Central memory CD4-positive, alpha-beta T cell (primary cell): ENCODE data around the gene MTFR2.
A peak's percentile ranks its signal among the peaks of the same experiment; 100 is the strongest.

Source experiments
- DNase-seq: peaks from one replicate; pipeline ENCODE4 v3.0.0; 2022
- total RNA-seq, 3 experiments: gene quantifications; one replicate each; lab custom pipeline; 2026; lab: John Stamatoyannopoulos, UW

Gene MTFR2
- total RNA-seq: 1.3 to 5.6 (median 5.4) reads per million in 3 experiments

DNA sequence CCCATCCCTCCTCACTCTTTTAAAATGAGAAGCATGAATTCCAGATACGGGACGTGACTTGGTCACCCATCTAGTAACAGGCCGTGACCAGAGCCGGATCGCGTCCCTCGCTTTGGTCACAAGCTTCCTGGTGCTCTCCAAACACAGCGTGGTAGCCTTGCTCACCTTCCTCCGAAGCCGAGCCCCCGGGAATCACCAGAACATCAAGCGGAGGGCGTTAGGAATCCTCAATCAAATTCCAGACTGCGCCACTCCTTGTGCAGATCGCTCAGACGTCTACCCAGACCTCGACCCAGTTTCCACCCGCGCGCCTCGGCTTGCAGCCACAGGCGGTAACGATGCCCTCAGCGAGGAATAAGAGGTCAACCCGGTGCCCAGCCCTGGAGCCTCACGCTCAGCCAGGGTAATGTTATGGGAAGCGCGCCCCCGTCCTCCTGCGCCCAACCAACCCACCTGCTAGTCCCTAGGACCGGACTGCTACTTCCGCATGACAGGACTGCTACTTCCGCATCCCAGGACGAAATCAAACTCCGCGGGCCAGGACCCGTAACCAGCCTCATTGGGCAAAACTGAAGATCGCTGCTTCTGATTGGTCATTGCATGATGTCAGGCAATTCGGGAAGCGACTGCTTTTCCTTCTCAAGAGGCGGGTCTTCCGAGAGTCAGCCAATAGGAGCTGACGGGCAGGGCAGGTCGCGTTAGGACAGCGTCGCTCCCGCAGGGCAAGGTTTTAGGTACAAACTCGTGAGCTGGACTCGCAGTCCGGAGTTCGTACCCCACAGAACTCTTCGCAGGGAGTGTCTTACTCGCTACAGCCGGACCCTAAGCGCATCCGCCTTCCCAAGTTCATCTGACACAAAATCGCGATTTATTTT, at the start of gene MTFR2:
TSS of gene MTFR2 (minus strand) at position 501 of the 875 bp plus-strand sequence. CDS start 1,212 bp downstream, outside the sequence.
- DNase-seq: peak; percentile 96

DNA sequence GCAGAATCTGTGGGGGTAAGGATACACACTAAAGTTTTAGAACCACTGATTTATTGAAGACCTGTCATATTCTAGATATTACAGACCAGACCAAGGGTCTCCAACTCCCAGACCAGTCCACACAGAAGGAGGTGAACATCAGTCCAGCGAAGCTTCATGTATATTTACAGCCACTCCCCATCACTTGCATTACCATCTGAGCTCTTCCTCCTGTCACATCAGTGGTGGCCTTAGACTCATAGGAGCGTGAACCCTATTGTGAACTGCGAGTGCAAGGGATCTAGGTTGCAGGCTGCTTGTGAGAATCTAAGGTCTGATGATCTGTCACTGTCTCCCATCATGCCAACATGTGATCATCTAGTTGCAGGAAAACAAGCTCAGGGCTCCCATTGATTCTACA, 44.5 kb upstream of the MTFR2 start:
- no peak for DNase-seq

DNA sequence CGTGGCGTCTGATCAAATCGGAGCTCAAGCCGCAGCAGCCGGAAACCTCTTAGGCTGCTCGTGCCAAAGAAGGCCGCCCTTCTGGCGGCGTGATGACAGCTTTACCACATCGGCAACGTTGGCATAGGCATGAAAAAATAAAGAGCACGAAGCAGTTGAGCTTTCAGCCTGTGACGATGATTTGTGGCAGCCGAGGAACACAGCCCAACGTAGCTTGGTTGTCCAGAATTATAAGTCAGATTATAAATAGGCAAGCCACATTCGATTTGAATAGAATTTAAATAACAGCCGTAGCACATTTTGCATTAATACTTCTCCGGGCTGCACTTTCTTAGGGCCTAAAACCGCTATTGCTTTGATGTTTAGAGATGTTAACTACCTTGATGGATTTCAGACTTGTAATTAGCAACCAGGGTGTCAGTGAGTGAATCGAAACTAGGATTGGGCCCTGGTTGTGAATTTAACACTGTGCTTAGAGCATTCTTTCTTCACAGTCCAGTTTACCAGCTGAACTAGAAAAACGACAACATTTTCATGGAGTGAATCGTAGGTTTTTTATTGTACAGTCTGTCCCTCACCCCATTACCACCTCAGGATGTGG, 40.4 kb upstream of the MTFR2 start:
- DNase-seq: peak; percentile 93

DNA sequence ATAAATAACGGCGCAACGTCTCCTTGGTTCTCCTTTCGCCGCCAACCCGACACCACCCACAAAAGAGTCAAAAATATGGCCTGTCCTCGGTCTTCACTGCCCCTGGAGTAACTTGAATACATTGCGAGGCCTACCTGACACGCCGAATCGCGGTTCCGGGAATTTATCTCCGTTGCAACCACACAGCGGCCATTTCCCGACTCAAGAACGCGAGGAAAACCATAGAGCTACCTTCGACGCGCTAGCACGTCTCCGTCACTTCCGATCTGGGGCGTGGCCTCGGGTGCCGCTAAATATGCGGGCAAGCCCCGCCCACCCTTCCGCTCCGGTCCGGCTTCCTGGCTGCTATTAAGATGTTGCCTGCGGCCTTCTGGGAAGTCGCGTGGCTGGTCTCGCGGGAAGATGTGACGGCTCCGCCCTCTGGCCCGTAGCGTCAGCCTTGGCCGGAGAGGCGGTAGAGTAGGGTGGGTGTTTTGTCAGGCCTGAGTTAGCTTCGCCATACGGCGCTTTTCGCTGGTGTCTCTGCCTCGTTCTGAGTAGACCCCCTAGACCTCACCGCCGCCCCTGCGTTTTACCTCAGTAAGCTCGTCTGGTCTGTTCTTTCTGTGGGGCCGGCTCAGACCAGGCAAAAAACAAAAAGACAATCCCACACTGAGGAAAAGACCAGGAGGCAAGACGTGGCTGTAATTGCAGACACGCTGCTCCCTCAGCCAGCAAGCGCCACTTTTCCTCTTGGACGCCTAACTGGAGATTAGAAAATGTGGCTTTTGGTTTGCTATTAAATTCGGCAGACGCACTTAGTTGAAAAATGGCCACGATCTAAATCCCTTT, 39.7 kb upstream of the MTFR2 start, which contains the start of gene BCLAF1:
TSS of gene BCLAF1 (minus strand) at position 268 of the 831 bp plus-strand sequence. CDS start 9,980 bp downstream, outside the sequence.
- peak; percentile 100 for DNase-seq

DNA sequence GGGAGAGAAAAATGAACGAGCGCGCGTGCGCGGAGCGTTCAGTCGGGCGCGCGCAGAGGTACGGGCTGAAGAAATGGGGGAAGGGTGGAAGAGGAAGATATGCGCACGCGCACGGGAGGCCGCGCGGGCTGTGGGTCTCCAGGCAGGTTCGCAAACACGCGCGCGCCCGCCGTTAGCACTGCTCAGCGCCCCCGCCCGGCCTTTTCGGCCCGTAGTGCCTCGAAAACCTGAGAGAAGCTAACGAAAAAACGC, 39.1 kb upstream of the MTFR2 start:
- DNase-seq: peak; percentile 95

DNA sequence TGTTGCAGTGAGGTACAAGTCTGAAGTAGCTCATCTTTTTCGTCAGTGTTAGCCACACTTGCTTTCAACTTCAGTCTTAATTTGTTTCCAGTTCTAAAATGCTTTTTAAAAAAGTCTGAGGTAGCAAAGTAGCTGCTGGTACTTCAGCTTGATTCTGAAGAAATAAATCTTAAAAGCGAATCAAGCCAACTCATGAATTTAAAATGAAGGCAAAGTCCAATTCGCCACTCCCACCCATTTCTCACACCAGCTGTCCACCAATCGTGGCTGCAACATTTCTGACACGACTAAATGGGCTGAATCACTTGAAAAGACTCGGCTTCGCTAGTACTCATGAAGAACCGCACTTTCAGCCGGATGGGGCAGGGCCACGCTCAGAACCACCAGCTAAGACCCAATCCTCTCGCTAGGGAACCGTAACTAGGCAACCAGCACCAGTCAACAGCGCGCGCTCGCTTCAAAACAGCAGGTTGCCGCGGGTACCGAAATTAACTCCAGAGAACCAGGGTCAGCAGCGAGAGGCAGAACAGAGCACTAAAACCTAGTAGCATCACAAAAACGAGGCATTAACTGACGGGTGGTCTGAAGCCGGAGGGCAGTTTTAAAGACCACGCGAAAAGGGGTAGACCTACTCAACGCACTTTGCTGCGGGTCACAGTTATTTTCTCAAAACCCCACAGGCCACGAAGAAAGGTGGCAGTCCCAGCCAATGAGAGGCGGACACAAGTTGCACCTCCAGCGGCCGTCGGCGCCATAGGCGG, 38.6 kb upstream of the MTFR2 start:
- peak; percentile 97 for DNase-seq

DNA sequence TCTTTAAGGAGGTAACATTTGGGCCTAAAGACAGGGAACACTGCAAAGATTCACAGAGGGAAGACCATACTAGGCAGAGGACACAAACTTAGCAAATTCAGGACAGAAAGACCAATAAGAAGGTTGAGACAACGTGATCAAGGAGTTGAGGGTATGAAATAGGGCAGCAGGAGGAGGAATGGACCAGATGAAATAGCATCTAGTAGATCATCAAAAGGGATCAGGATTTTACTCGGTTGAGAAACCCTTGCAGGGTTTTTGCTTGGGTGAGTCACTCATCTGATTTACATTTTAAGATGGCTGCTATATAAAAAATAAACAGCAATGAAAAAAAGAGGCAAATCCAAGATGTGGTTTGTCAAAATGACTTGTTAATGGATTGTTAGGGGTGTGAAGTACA, 34.8 kb upstream of the MTFR2 start:
- DNase-seq: no peak

DNA sequence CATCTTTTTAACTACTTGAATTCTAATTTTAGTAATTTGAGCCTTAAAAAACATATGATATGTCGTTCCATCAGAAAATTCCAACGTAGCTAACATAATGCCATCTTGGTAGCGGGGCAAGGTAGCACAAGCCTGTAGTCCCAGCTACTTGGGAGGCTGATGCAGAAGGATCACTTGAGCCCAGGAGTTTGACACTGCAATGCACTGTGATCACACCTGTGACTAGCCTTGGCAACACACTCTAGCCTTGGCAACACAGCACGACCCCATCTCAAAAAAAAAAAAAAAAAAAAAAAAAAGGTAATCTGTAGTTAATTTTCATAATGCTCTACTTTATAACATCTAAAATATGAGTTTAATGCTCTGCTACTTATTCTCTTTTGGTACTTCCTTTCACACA, 32.8 kb upstream of the MTFR2 start:
- DNase-seq: no peak

DNA sequence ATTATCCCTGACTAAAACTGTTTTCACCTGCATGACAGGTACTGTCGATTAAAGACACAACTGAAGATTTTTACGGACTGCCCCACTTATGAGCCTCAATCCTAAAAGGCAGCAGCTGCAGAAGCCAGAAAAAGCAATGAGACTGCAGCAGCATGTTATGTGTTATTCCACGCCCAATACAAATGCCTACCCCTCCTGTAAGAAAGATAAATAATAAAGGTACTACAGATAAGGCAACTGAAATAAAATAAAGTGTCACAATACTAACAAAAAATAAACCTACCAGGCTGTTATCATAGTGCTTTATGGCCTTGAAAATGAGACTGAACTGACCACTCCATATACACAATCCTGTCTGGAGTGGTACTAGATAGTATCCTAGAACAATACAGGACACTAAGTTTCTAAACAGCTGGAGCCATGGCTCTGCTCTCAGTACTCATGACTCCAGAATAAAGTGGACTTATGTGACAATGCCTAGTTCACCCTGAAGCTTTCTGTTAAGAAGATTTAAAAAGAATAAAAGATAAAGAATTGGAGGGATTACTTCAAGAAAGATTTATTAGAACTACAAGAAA, 30.0 kb upstream of the MTFR2 start:
- no peak for DNase-seq

DNA sequence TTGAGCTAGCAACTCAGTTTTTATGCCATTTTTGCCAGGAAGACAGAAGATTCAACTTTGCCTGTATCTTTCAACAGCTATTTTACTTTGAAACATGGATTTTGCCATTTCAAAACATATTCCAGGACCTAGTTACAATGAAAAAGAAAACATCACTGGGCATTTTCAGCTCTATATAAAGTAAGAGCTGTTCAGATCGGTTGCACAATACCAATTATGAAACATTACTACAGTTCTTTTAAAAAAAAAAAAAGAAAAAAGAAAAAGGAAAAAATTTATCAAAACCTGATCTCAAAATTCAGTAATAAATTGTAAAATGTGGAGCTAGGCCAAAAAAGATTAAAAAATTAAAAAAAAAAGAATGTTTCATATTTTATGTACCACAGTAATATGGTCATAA, 24.0 kb upstream of the MTFR2 start:
- DNase-seq: no peak

DNA sequence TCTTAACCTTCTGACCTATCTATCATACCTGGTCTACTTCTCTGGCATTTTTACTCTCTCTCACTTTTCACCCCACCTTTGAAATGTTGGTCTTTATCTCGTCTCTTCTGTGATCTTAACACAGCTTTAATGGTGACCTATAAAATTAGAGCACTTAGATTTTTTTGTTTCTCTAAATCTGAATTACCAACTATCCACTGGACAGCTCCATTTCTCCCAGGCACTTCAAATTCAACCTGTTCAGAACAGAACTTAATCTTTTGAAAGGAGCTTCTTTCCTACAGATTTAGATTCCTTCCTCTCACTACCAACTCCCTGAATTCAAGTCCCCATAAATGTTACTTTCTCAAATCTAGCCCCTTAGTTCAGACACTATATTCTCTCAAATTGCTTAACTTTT, 15.0 kb upstream of the MTFR2 start:
- DNase-seq: no peak

DNA sequence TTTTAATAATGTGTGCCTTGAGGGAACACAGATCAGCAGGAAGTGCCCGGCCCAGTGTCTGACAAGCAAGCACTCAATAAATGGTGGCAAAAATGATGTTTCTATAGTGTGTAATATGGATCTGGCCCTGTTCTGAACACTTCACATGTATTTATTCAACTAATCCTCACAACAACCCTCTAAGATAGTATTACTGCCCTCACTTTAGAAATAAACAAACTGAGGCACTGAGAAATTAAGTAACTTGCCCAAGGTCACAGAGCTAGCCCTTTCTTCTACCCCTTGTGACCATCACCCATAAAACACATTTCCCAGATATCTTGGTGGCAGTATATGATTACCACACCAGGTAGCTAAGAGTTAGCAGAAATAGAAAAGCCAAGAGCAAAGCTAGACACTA, 12.8 kb upstream of the MTFR2 start:
- DNase-seq: no peak

DNA sequence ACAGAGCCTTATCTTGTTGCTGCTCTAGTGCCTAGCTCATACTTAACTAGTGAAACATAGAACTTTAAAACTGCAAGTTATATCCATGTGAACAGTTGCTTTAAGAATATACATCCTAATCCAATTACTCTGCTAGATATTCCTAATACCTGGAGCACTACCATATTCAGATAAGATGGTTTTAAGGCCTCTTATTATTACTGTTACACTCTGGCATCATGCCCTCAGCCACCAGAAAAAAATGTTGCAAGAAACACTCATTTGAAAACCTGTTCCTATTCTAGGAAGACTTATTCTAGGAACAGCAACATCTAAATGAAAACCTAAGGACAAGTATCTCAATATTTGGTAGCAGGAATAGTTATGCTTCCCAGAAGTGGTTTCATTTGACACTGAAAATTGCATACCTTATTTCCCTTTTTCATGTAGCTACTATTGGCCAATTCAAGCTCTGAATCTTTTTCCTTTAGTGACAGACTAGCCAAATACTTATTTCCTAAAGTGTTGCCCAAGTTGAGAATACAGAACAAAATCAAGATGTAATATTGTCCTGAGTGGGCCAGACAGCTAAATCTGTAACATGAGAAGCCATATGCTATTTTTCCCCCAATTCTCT, 4.8 kb upstream of the MTFR2 start:
- DNase-seq: no peak

DNA sequence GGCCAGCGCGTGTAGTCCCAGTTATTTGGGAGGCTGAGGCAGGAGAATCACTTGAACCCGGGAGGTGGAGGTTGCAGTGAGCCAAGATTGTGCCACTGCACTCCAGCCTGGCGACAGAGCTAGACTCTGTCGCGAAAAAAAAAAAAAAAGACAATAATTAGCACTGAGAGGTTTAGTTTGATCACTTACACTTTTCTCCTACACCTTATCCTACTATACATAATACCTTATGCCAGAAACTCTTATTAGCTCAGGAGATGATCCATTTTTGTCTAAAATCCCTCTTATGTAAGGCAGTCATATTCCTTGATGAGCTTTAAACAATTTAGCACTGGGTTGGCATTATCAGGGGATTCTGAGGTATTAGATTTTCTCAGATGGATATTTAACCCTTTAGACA, 3.6 kb upstream of the MTFR2 start:
- no peak for DNase-seq

DNA sequence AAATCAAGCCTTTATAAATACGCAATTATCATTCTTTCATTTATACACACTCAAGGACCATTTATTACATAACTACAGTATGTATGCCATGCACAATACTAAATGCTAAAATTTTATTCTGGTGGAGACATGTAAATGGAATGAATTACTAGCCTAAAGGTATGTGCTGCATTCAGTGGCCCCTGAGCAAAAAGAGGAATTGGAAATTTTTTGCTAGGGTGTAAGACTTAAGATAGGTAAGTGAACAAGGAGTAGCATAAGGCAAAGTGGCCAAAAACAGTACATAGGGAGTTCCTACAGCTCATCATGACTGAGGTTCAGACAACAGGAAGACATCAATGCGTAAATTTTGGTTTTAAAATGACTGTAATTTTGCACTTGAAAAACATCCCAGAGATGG, 2.3 kb upstream of the MTFR2 start:
- no peak for DNase-seq

DNA sequence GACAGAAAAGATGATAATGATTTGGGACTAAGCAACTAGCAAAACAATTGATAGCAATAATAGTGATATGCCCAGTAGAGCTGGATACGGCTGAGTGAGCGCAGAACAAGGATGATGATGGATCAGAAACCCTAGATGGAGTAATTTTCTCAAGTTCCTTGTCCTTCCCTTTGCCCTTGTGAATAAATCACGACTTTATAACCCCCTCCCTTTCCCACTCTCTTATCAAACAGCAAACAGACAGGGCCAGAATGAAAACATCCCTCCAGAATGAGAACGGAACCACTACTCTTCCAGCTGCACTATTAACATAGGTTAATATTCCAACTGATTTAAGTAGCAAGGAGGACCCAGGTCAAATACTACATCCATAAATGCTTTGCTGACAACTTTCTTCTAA, 1.3 kb upstream of the MTFR2 start:
- DNase-seq: no peak

DNA sequence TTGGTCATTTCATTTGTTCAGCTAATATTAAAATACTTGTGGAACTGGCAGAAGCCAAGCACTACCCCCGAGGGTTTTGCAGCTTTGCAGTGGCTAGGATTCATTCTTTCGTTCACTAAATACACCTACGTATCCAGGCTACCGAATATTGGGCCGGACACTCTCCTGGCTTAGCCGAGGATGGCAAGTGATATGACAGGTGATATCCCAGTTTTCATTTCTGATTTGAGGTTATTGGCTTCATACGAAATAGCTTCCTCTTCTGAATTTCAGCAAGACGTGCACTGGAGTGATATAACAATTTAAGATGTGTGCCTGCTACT, 536 bp upstream of the MTFR2 start:
- DNase-seq: no peak

DNA sequence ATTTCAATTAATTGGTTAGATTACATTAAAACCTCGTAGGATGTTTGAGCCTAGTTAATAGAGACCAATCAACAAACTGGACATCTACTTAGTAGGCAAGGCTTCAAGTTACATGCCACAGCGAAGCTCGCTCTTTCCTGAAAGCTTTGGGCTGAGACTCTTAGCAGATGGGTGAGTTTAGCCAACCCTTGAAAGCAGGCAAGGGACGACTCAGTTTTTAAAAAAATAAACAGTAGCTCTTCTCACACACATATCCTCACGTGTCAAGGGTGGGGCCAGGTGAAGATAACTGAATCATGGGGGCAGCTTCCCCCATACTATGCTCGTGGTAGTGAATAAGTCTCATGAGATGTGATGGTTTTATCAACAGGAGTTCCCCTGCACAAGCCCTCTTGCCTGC, 775 bp downstream of the MTFR2 start:
- DNase-seq: no peak

DNA sequence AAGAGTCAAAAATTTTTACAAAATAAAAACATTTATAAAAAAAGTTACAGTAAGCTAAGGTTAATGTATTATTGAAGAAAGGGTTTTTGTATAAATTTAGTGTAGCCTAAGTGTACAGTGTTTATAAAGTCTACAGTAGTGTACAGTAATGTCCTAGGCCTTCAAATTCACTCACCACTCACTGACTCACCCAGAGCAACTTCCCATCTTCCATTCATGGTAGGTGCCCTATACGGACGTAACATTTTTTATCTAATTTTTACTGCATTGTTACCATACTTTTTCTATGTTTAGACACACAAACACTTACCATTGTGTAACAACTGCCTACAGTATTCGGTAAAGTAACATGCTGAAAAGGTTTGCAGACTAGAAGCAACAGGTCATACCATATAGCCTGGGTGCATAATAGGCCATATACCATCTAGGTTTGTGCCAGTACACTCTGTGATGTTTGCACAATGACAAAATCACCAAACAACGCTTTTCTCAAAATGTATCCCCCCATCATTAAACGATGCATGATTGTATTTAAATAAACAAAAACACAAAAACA, 6.0 kb downstream of the MTFR2 start:
- no peak for DNase-seq

DNA sequence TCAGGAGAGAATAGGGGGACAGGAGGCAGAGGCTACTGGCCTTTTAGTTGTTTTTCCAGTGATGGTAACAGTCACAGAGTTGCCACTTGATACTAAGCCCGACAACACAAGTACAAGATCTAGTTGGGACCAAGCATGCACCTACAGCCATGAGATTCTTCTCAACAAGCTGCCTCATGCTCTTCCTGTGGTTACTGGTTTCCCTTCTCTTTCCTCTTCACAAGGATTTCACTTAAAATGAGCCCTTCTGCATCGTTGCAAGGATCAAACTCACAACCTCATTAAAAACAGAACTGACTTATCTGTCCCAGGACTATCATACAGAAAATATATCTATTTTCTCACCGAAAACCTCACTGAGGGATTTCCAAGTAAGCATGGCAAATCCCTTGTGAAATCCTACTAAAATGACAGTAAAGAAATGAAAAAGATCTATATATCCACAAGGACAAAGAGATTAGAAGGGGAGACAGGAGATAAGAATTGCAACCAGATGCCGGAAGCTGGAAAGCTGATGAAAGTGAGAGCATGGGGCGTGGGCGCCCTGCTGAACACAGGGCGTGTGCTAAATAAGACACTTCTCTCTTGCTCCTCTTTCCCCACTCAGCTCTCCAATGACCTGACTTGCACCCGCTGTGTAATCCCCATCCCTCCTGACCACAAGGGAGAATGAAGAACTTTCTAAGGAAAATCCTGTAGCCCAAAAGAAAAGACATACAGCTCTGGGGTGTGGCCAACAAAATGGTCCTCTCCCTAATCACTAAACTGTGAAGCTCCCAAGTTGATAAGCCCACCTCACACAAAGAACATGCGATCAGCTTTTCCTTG, 13.4 kb downstream of the MTFR2 start:
- no peak for DNase-seq

DNA sequence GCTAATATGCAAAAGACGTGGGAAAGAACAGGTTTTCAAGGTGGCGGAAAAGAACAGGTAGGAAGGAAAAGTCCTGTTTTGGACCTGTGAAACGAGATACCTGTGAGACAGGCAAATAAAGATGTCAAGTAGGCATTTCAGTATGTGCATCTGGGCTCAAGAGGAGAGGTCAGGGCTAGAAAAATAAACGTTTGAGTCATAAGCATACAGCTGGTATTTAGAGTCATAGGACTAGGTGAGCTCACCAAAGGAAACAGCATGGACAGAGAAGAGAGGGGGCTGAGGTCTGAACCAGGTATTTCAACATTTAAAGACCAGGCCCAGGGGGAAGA, 14.9 kb downstream of the MTFR2 start:
- DNase-seq: no peak
